HG03571 (cell line): ENCODE results near the gene ALDH1A3.

Experiments
- ATAC-seq: cut with Tn5 transposase; IDR thresholded peaks from one replicate; pipeline ENCODE4 v1.9.1; 2021; ENCODE audit not compliant: unreplicated experiment

ALDH1A3 gene

GRCh38 chr15:100947760-100948429 lies 68.3 kb downstream of the ALDH1A3 start:
- ATAC-seq = no peak

- no peak for ATAC-seq
Observed at GRCh38 chr15:100948430-100948762, 68.8 kb downstream of the ALDH1A3 start.

GRCh38 chr15:100949691-100950090 lies 70.1 kb downstream of the ALDH1A3 start:
- ATAC-seq = no peak

GRCh38 chr15:100951965-100952364 lies 72.3 kb downstream of the ALDH1A3 start:
- no peak for ATAC-seq

GRCh38 chr15:100952566-100952965 lies 72.9 kb downstream of the ALDH1A3 start:
- no peak for ATAC-seq

- ATAC-seq = no peak
Observed at GRCh38 chr15:100958326-100959065, 78.9 kb downstream of the ALDH1A3 start.

GRCh38 chr15:100959066-100960050 lies 79.7 kb downstream of the ALDH1A3 start:
- ATAC-seq = no peak
